Measurements from ENCODE around the gene CKAP2L.

DNA sequence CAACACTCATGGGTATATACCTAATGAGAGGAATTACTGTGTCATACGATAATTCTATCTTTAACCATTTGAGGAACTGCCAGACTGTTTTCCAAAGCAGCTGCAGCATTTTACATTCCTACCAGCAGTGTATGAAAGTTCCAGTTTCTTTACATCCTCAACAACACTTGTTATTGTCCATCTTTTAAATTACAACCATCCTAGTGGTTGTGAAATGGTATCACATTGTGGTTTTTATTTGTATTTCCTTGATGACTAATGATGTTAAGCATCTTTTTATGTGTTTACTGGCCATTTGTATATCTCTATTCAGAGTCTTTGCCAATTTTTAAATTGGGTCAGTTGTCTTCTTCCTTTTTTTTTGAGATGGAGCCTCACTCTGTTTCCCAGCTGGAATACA is 4.0 kb upstream of the CKAP2L start:
- no peak for TF ChIP-seq TCF7 (IDR thresholded peaks at IDR 0.05; ENCODE audit: borderline replicate concordance)
- no peak for TF ChIP-seq POLR2A (IDR thresholded peaks at IDR 0.05; ENCODE audit: low read depth, low read length)
- TF ChIP-seq, protein P1, sequence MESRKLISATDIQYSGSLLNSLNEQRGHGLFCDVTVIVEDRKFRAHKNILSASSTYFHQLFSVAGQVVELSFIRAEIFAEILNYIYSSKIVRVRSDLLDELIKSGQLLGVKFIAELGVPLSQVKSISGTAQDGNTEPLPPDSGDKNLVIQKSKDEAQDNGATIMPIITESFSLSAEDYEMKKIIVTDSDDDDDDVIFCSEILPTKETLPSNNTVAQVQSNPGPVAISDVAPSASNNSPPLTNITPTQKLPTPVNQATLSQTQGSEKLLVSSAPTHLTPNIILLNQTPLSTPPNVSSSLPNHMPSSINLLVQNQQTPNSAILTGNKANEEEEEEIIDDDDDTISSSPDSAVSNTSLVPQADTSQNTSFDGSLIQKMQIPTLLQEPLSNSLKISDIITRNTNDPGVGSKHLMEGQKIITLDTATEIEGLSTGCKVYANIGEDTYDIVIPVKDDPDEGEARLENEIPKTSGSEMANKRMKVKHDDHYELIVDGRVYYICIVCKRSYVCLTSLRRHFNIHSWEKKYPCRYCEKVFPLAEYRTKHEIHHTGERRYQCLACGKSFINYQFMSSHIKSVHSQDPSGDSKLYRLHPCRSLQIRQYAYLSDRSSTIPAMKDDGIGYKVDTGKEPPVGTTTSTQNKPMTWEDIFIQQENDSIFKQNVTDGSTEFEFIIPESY (IDR thresholded peaks at IDR 0.05), result no peak
- TF ChIP-seq, protein P2, sequence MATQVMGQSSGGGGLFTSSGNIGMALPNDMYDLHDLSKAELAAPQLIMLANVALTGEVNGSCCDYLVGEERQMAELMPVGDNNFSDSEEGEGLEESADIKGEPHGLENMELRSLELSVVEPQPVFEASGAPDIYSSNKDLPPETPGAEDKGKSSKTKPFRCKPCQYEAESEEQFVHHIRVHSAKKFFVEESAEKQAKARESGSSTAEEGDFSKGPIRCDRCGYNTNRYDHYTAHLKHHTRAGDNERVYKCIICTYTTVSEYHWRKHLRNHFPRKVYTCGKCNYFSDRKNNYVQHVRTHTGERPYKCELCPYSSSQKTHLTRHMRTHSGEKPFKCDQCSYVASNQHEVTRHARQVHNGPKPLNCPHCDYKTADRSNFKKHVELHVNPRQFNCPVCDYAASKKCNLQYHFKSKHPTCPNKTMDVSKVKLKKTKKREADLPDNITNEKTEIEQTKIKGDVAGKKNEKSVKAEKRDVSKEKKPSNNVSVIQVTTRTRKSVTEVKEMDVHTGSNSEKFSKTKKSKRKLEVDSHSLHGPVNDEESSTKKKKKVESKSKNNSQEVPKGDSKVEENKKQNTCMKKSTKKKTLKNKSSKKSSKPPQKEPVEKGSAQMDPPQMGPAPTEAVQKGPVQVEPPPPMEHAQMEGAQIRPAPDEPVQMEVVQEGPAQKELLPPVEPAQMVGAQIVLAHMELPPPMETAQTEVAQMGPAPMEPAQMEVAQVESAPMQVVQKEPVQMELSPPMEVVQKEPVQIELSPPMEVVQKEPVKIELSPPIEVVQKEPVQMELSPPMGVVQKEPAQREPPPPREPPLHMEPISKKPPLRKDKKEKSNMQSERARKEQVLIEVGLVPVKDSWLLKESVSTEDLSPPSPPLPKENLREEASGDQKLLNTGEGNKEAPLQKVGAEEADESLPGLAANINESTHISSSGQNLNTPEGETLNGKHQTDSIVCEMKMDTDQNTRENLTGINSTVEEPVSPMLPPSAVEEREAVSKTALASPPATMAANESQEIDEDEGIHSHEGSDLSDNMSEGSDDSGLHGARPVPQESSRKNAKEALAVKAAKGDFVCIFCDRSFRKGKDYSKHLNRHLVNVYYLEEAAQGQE (IDR thresholded peaks at IDR 0.05; ENCODE audit: low read depth, low read length), result no peak
- TF ChIP-seq RAD21 (IDR thresholded peaks at IDR 0.05; ENCODE audit: insufficient read depth, low read depth, low read length), result no peak
- TF ChIP-seq, protein P3, sequence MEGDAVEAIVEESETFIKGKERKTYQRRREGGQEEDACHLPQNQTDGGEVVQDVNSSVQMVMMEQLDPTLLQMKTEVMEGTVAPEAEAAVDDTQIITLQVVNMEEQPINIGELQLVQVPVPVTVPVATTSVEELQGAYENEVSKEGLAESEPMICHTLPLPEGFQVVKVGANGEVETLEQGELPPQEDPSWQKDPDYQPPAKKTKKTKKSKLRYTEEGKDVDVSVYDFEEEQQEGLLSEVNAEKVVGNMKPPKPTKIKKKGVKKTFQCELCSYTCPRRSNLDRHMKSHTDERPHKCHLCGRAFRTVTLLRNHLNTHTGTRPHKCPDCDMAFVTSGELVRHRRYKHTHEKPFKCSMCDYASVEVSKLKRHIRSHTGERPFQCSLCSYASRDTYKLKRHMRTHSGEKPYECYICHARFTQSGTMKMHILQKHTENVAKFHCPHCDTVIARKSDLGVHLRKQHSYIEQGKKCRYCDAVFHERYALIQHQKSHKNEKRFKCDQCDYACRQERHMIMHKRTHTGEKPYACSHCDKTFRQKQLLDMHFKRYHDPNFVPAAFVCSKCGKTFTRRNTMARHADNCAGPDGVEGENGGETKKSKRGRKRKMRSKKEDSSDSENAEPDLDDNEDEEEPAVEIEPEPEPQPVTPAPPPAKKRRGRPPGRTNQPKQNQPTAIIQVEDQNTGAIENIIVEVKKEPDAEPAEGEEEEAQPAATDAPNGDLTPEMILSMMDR (IDR thresholded peaks at IDR 0.05 in 2 of 3, conservative IDR thresholded peaks at IDR 0.05 in 1 of 3; ENCODE audit: control insufficient read depth in 2 of 3, extremely low read depth in 1 of 3, insufficient read depth in 1 of 3, low read depth in 3 of 3, low read length in 3 of 3), result no peak
- TF ChIP-seq CHD2 (IDR thresholded peaks at IDR 0.05; ENCODE audit: borderline replicate concordance, low read depth, low read length), result no peak
- no peak for TF ChIP-seq JUND (IDR thresholded peaks at IDR 0.05; ENCODE audit: low read depth, low read length)
- TF ChIP-seq RBBP5 (conservative IDR thresholded peaks at IDR 0.05), result no peak
- no peak for TF ChIP-seq CHD4 (IDR thresholded peaks at IDR 0.05)
- no peak for TF ChIP-seq ZNF274 (IDR thresholded peaks at IDR 0.05; ENCODE audit: insufficient read depth, insufficient read length)
- TF ChIP-seq TCF3 (IDR thresholded peaks at IDR 0.05; ENCODE audit: borderline replicate concordance, insufficient read depth, low read depth, low read length), result no peak
